ENCODE measurements around the gene APPL2.

Gene APPL2

DNA sequence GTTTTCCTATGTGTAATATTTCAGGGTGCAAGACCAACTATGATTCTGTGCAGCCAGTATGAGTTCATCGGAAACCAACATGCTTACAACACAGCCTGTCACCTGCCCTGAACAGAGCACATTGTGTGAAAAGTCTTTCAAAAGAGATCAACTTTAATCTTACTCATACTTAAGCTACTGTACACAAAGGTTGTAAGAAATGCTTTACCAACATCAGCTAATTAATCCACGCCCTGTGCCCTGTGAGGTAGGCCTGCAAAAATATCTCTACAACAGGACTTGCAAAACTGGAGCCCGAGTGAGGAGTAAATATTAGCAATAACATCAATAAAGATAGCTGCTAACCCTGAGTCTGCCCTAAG, 15.1 kb downstream of the APPL2 start:
- DNase-seq (ENCODE audit: low read depth): no peak
- H3K4me3 ChIP-seq (ENCODE audit: control insufficient read depth, low read depth, low read length): no peak overlapping the region
- TF ChIP-seq, protein P1, sequence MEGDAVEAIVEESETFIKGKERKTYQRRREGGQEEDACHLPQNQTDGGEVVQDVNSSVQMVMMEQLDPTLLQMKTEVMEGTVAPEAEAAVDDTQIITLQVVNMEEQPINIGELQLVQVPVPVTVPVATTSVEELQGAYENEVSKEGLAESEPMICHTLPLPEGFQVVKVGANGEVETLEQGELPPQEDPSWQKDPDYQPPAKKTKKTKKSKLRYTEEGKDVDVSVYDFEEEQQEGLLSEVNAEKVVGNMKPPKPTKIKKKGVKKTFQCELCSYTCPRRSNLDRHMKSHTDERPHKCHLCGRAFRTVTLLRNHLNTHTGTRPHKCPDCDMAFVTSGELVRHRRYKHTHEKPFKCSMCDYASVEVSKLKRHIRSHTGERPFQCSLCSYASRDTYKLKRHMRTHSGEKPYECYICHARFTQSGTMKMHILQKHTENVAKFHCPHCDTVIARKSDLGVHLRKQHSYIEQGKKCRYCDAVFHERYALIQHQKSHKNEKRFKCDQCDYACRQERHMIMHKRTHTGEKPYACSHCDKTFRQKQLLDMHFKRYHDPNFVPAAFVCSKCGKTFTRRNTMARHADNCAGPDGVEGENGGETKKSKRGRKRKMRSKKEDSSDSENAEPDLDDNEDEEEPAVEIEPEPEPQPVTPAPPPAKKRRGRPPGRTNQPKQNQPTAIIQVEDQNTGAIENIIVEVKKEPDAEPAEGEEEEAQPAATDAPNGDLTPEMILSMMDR (conservative IDR thresholded peaks at IDR 0.05; ENCODE audit: control insufficient read depth, insufficient read depth, low read depth, low read length): no peak

DNA sequence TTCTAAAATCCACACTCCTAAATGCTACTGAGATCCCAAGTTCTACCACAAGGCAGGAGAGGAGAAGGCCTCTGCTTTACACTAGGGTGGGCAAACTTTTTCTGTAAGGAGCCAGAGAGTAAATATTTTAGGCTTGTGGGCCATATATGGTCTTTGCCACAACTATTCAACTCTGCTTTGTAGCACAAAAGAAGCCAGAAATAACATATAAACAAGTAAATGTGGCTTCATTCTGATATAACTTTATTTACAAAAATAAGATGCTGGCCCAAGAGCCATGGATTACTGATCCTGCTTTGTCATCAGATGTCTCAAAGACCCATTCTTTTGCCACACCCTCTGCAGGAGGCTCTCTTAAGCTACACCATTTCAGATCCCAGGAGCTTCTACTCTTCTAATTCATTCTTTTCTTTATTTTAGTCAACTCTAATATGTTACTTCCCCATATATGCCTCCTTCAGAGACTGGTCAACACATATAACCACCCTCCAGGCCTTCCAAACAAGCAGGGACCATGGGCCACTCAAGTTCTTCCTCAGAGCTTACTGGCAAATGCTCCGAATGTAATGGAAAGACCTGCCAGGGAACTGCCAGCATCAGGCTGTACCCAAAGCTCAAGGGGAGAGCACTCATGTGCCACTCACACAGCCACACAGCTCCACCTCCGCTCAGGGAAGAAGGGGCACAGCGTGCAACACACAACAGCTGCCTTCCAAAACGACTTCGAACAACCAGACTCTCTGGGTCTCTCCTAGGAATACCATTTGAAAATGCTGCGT, 15.6 kb downstream of the APPL2 start:
- TF ChIP-seq, protein P1 (conservative IDR thresholded peaks at IDR 0.05; ENCODE audit: control insufficient read depth, insufficient read depth, low read depth, low read length): no peak
- no peak overlapping the region for H3K4me3 ChIP-seq (ENCODE audit: control insufficient read depth, low read depth, low read length)
- no peak for DNase-seq (ENCODE audit: low read depth)

DNA sequence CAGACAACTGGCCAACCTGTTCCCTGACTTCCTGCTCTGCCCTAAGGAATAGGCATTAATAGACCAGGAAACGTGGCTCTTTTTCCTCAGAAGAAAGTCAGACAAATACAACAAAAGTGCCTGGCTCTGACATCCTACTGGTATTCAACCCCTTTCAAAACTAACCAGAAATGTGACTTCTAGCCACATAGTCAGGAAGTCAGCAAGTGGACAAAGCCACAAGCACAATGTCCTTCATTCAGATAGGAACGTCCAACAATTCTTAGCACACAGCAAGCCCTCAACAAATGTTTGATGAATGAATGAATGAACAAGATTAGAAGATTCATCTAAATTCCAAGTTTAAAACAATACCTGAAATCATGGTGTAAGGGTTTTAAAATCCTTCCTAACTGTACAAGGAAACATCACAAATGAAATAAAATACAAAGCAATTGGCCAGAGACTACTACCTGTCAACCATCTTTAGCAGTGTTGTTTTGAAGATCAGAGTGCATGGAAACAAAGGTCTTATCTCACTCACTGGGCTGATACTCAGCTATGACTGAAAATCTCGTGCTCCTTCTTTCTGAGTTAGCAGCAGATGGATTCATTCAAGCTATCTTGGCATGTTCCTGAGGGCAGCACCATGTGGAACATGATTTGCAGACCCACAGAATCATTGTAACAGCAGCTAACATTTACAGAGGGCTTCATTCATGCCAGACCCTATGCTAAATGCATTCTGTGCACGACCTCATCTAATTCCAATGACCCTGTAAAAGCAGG, 16.5 kb downstream of the APPL2 start:
- TF ChIP-seq, protein P1 (conservative IDR thresholded peaks at IDR 0.05; ENCODE audit: control insufficient read depth, insufficient read depth, low read depth, low read length): no peak
- no peak overlapping the region for H3K4me3 ChIP-seq (ENCODE audit: control insufficient read depth, low read depth, low read length)
- no peak for DNase-seq (ENCODE audit: low read depth)

DNA sequence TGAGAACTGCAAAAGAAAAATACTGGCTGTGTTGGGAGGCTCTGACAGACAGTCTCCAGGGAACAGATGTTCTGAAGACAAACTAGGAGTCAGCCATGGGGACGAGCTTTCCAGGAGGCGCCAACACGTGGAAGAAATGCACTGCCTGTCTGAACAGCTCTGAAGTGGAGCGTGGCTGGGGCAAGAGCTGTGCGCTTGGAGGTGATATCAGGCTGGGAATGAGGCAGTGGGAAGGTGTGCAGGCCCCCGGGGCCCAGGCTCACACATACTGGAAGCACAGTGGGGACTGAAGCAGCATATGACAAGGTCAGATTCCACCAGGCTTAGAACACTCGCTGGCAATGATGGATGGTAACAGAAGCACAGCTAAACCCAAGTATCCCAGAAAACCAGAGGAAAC, 17.5 kb downstream of the APPL2 start:
- H3K4me3 ChIP-seq (ENCODE audit: control insufficient read depth, low read depth, low read length): no peak overlapping the region
- TF ChIP-seq, protein P1 (conservative IDR thresholded peaks at IDR 0.05; ENCODE audit: control insufficient read depth, insufficient read depth, low read depth, low read length): no peak
- DNase-seq (ENCODE audit: low read depth): no peak

DNA sequence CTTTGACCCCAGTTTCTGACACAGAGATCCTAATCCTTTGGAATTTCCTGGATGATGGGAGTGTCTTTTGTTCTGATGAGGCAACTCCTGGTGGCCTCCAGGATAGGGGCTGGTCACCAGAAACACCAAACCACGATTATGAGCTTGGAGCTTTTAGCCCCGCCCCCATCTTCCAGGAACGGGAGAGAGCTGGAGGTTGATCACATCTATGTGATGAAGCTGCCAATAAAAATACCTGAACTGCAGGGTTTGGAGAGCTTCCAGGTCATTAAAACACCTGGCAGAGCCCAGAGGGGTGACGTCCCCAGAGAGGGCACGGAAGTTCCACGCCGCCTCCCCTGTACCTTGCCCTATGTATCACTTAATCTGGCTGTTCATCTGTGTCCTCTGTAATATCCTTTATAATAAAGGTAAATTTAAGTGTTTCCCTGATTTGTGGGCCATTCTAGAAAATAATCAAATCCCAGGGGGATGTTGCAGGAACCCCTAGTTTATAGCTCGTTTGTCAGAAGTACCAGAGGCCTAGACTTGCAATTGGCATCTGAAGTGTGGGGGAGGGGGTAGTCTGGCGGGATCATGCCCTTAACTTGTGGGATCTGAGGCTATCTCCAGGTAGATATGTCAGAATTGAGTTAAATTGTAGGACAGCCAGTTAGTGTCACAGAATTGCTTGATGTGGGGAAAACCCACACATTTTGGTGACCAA, 21.2 kb downstream of the APPL2 start:
- TF ChIP-seq, protein P1 (conservative IDR thresholded peaks at IDR 0.05; ENCODE audit: control insufficient read depth, insufficient read depth, low read depth, low read length): no peak
- no peak overlapping the region for H3K4me3 ChIP-seq (ENCODE audit: control insufficient read depth, low read depth, low read length)
- no peak for DNase-seq (ENCODE audit: low read depth)

DNA sequence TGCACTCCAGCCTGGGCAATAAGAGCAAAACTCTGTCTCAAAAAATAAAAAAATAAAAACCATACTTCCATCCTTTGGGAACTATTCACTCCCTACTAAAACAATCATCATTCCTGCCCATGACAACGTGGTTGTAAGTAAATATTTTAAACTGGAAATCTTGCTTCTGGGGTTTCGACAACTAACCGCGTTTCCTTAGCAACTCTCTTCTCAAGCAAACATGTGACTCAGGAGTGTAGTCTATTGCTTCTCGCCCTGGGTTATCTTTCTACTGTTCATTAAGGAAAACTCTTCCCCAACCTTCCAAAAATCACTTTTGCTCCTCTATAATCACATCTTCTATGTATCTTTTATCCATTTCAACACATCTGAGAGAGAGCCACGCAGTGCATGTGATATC, 21.8 kb downstream of the APPL2 start:
- TF ChIP-seq, protein P1 (conservative IDR thresholded peaks at IDR 0.05; ENCODE audit: control insufficient read depth, insufficient read depth, low read depth, low read length): no peak
- no peak for DNase-seq (ENCODE audit: low read depth)

More for the DNA sequence above, 21.8 kb downstream of the APPL2 start:
- H3K4me3 ChIP-seq (ENCODE audit: control insufficient read depth, low read depth, low read length): no peak overlapping the region
